ENCODE results near the gene MICAL3.

MICAL3 gene

DNA sequence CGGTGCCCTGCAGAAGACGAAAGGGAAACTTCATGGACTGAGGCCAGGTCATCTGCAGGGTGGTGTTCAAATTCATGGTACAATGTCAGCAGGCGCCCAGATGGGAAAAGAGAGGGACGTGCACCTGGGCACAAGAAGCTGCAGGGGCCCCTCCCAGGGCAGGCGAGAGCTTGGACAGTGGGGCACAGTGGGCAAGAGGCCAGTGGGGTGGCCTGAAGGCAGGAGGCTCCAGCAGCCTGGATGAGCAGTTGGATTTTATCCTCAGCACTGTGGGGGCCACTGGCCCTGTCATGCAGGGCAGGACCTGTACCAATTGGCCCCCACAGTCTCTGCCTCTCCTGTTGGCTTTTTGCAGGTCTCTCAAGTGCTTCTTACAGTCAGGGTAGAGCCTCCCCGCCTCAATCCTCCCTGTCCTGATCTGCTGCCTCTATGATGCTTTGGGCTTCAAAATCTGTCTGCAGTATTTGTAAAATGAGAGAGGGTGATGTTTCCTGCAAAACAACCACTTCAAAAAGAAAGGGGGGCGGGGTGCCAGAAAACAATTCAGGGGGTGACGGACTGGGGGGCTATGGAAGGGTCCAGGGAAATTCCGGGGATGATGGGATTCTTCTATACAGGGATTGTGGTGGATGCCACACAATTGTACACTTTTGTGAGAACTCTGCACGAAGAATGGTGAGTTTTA is 248.4 kb downstream of the MICAL3 start:
- Histone ChIP-seq H2AK5ac (ENCODE audit: low read length) (no peak overlapping the region), H3K79me2 (ENCODE audit: control insufficient read depth, insufficient read depth, low read length, poor library complexity) (peaks cover 2% of the 10 kb centered on the region), H2BK12ac (ENCODE audit: low read length) (no peak overlapping the region), H3K4me2 (ENCODE audit: low read length) (no peak overlapping the region), H4K12ac (ENCODE audit: low read depth, low read length) (no peak overlapping the region), H3K9ac (ENCODE audit: low read length) (no peak overlapping the region), H2BK120ac (ENCODE audit: insufficient read depth, low read length, poor library complexity) (no peak overlapping the region), H3K36me3 (ENCODE audit: control insufficient read depth in 1 of 2, insufficient read depth in 2 of 2, low read length in 2 of 2) (no peaks in the 10 kb centered on the region), H3K27me3 (ENCODE audit: insufficient read depth, low read length) (no peaks in the 10 kb centered on the region), H3K23ac (ENCODE audit: low read length) (no peak overlapping the region), H3K18ac (ENCODE audit: low read length) (no peak overlapping the region), H3K4ac (ENCODE audit: low read depth, low read length) (no peak overlapping the region), H3K9me3 (ENCODE audit: insufficient read depth, low read depth, low read length) (peaks cover 2% of the 10 kb centered on the region), H4K91ac (ENCODE audit: low read depth, low read length) (no peak overlapping the region), H2BK5ac (ENCODE audit: low read depth, low read length, poor library complexity) (no peak overlapping the region), H3K4me1 (ENCODE audit: control insufficient read depth in 1 of 2, insufficient read depth in 2 of 2, low read length in 2 of 2) (peaks cover 9 to 10% of the 10 kb centered on the region in 2 experiments), H3K4me3 (ENCODE audit: low read depth, low read length) (no peak overlapping the region), H3K14ac (ENCODE audit: low read length) (no peak overlapping the region), H4K8ac (ENCODE audit: low read depth, low read length) (no peak overlapping the region), H2AFZ (ENCODE audit: insufficient read depth, low read length, poor library complexity) (no peak overlapping the region), H3K79me1 (ENCODE audit: low read length) (no peaks in the 10 kb centered on the region), H3K27ac (ENCODE audit: low read depth, low read length) (no peak overlapping the region)
- DNase-seq = no peak
- no CpG with 5 or more reads among the region's 10 CpGs for WGBS (ENCODE audit: extremely low coverage, insufficient coverage, insufficient read length)

- H3K4ac ChIP-seq (ENCODE audit: low read depth, low read length) = no peak overlapping the region
- H3K23ac ChIP-seq (ENCODE audit: low read length) = no peak overlapping the region
- no peak overlapping the region for H3K18ac ChIP-seq (ENCODE audit: low read length)
- no peak overlapping the region for H2AFZ ChIP-seq (ENCODE audit: insufficient read depth, low read length, poor library complexity)
- no peak overlapping the region for H4K12ac ChIP-seq (ENCODE audit: low read depth, low read length)
- H3K4me3 ChIP-seq (ENCODE audit: low read depth, low read length) = no peak overlapping the region
- H3K4me1 ChIP-seq (ENCODE audit: control insufficient read depth in 1 of 2, insufficient read depth in 2 of 2, low read length in 2 of 2) = peaks cover 9 to 10% of the 10 kb centered on the region in 2 experiments
- H3K79me1 ChIP-seq (ENCODE audit: low read length) = no peaks in the 10 kb centered on the region
- no peak overlapping the region for H2BK5ac ChIP-seq (ENCODE audit: low read depth, low read length, poor library complexity)
- H4K8ac ChIP-seq (ENCODE audit: low read depth, low read length) = no peak overlapping the region
- H3K4me2 ChIP-seq (ENCODE audit: low read length) = no peak overlapping the region
- H3K27ac ChIP-seq (ENCODE audit: low read depth, low read length) = no peak overlapping the region
- no peaks in the 10 kb centered on the region for H3K27me3 ChIP-seq (ENCODE audit: insufficient read depth, low read length)
- no peak for DNase-seq
- WGBS (ENCODE audit: extremely low coverage, insufficient coverage, insufficient read length) = no CpG with 5 or more reads among the region's 27 CpGs
- H2AK5ac ChIP-seq (ENCODE audit: low read length) = no peak overlapping the region
- H4K91ac ChIP-seq (ENCODE audit: low read depth, low read length) = no peak overlapping the region
- peaks cover 2% of the 10 kb centered on the region for H3K79me2 ChIP-seq (ENCODE audit: control insufficient read depth, insufficient read depth, low read length, poor library complexity)
- H2BK12ac ChIP-seq (ENCODE audit: low read length) = no peak overlapping the region
- no peak overlapping the region for H3K9ac ChIP-seq (ENCODE audit: low read length)
- H3K36me3 ChIP-seq (ENCODE audit: control insufficient read depth in 1 of 2, insufficient read depth in 2 of 2, low read length in 2 of 2) = no peaks in the 10 kb centered on the region
- peaks cover 2% of the 10 kb centered on the region for H3K9me3 ChIP-seq (ENCODE audit: insufficient read depth, low read depth, low read length)
- H2BK120ac ChIP-seq (ENCODE audit: insufficient read depth, low read length, poor library complexity) = no peak overlapping the region
- H3K14ac ChIP-seq (ENCODE audit: low read length) = no peak overlapping the region
Measured at GRCh38 chr22:17774926-17775685, 249.3 kb downstream of the MICAL3 start.

- Histone ChIP-seq H3K4me2 (ENCODE audit: low read length) (peak within 1 kb of the TSS; percentile 74), H3K9me3 (ENCODE audit: insufficient read depth, low read depth, low read length) (peaks cover 2% of the 10 kb centered on the region), H2AK5ac (ENCODE audit: low read length) (no peak within 1 kb of the TSS), H3K79me2 (ENCODE audit: control insufficient read depth, insufficient read depth, low read length, poor library complexity) (peaks cover 2% of the 10 kb centered on the region), H3K9ac (ENCODE audit: low read length) (no peak within 1 kb of the TSS), H2BK5ac (ENCODE audit: low read depth, low read length, poor library complexity) (no peak within 1 kb of the TSS), H3K23ac (ENCODE audit: low read length) (no peak within 1 kb of the TSS), H2BK12ac (ENCODE audit: low read length) (no peak within 1 kb of the TSS), H3K27ac (ENCODE audit: low read depth, low read length) (no peak within 1 kb of the TSS), H3K36me3 (ENCODE audit: control insufficient read depth in 1 of 2, insufficient read depth in 2 of 2, low read length in 2 of 2) (no peaks in the 10 kb centered on the region), H2BK120ac (ENCODE audit: insufficient read depth, low read length, poor library complexity) (no peak within 1 kb of the TSS), H3K14ac (ENCODE audit: low read length) (peak within 1 kb of the TSS; percentile 80), H3K18ac (ENCODE audit: low read length) (peak within 1 kb of the TSS; percentile 73), H3K79me1 (ENCODE audit: low read length) (no peaks in the 10 kb centered on the region), H2AFZ (ENCODE audit: insufficient read depth, low read length, poor library complexity) (peak within 1 kb of the TSS; percentile 32), H4K8ac (ENCODE audit: low read depth, low read length) (peak within 1 kb of the TSS; percentile 67), H3K4me3 (ENCODE audit: low read depth, low read length) (peak within 1 kb of the TSS; percentile 79), H4K12ac (ENCODE audit: low read depth, low read length) (no peak within 1 kb of the TSS), H3K27me3 (ENCODE audit: insufficient read depth, low read length) (no peaks in the 10 kb centered on the region), H3K4me1 (ENCODE audit: control insufficient read depth in 1 of 2, insufficient read depth in 2 of 2, low read length in 2 of 2) (peaks cover 9 to 10% of the 10 kb centered on the region in 2 experiments), H4K91ac (ENCODE audit: low read depth, low read length) (peak within 1 kb of the TSS; percentile 31), H3K4ac (ENCODE audit: low read depth, low read length) (no peak within 1 kb of the TSS)
- WGBS (ENCODE audit: extremely low coverage, insufficient coverage, insufficient read length) = no CpG with 5 or more reads among the region's 64 CpGs
- no peak for DNase-seq
Measured at GRCh38 chr22:17774206-17774925, 250.0 kb downstream of the MICAL3 start, which contains the start of gene BID. BID (minus strand) TSS chr22:17774469; CDS start chr22:17750116, 24,353 bp downstream.

GRCh38 chr22:17773606-17774205 is 250.7 kb downstream of the MICAL3 start:
- Histone ChIP-seq H3K4ac (ENCODE audit: low read depth, low read length) (no peak overlapping the region), H3K36me3 (ENCODE audit: control insufficient read depth in 1 of 2, insufficient read depth in 2 of 2, low read length in 2 of 2) (no peaks in the 10 kb centered on the region), H3K27me3 (ENCODE audit: insufficient read depth, low read length) (no peaks in the 10 kb centered on the region), H3K27ac (ENCODE audit: low read depth, low read length) (no peak overlapping the region), H2AK5ac (ENCODE audit: low read length) (no peak overlapping the region), H3K18ac (ENCODE audit: low read length) (no peak overlapping the region), H2BK12ac (ENCODE audit: low read length) (no peak overlapping the region), H3K23ac (ENCODE audit: low read length) (no peak overlapping the region), H4K12ac (ENCODE audit: low read depth, low read length) (no peak overlapping the region), H2AFZ (ENCODE audit: insufficient read depth, low read length, poor library complexity) (peak overlapping the region; percentile 32), H3K79me1 (ENCODE audit: low read length) (no peaks in the 10 kb centered on the region), H3K4me2 (ENCODE audit: low read length) (peak overlapping the region; percentile 74), H2BK120ac (ENCODE audit: insufficient read depth, low read length, poor library complexity) (no peak overlapping the region), H3K9ac (ENCODE audit: low read length) (no peak overlapping the region), H3K4me3 (ENCODE audit: low read depth, low read length) (peak overlapping the region; percentile 79), H3K14ac (ENCODE audit: low read length) (peak overlapping the region; percentile 80), H4K8ac (ENCODE audit: low read depth, low read length) (no peak overlapping the region), H2BK5ac (ENCODE audit: low read depth, low read length, poor library complexity) (no peak overlapping the region), H4K91ac (ENCODE audit: low read depth, low read length) (no peak overlapping the region), H3K9me3 (ENCODE audit: insufficient read depth, low read depth, low read length) (peaks cover 2% of the 10 kb centered on the region), H3K4me1 (ENCODE audit: control insufficient read depth in 1 of 2, insufficient read depth in 2 of 2, low read length in 2 of 2) (peaks cover 9 to 10% of the 10 kb centered on the region in 2 experiments), H3K79me2 (ENCODE audit: control insufficient read depth, insufficient read depth, low read length, poor library complexity) (peaks cover 2% of the 10 kb centered on the region)
- DNase-seq = peak in 1 of 2 donors; percentile 52
- WGBS (ENCODE audit: extremely low coverage, insufficient coverage, insufficient read length) = no CpG with 5 or more reads among the region's 47 CpGs
